NCI-H1417 treated with DMSO at 0.1 percent for 48 hours (cell line): ENCODE measurements around the gene GLIS2.

Source experiments
- DNase-seq: peaks from one replicate; lab custom pipeline; 2025; lab: John Stamatoyannopoulos, UW

Gene GLIS2

DNA sequence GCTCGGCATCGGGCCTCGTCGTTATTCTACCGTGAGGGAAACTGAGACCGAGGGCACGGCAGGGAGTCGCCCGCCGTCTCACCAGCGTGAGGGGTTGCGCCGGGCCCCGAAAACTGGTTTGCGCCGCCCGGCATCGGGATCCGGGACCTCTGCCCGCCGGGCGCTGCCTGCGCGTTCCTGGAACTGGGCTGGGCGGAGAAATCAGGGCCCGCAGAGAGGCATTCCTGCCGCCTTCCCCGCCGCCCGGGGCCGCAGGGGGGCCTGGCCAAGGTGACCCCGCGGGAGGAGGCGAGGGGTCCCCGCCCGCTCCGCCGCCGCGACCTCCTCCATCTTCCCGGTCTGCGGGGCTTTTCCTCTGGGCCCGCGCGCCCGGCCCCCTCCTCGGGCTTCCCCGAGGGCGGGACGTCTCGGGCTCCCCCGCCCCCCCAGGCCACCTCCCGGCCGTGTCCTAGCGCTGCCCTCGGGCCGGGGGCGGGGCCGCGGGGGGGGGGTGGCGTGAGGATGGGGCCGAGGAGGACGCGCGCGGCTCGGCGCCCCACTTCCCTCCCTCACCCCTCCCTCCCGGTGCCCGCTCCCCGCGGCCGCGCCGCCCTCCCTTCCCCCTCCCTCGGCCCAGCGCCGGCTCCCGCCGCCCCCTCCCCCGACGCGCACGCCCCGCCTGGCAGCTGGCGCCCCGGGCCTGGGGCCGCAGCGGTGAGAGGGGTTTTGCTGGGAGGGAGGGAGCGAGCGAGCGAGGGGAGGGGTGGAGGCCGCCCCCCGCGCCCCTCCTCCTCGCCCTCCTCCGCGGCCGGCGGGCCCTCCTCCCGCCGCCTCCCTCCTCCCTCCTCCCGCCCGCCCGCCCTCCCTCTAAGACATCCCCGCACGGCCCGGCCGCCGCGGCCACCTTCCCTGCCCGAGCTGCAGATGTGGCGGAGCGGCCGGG is at the start of gene GLIS2:
GLIS2 (plus strand) TSS at position 882 of the 922 bp plus-strand sequence. CDS start 16,214 bp downstream, outside the sequence.
- DNase-seq, result no peak

DNA sequence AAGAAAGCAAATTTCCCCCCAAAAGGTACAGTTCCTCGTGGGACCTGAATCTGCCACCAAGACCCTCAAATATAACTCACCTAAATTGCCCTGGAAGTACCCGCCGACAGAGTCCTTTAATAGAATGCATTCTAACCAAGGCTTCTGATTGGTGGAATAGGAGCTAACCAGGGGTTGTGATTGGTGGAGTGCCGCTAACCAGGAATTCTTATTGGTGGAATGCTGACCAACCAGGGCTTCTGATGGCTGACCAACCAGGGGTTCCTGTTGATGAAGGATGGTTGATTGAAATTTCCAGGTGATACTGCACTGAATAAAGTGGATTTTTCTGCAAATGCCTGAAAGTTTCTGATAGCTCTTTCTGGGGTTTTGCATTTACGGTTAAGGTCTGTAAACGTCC is 49.5 kb upstream of the GLIS2 start:
- no peak for DNase-seq

DNA sequence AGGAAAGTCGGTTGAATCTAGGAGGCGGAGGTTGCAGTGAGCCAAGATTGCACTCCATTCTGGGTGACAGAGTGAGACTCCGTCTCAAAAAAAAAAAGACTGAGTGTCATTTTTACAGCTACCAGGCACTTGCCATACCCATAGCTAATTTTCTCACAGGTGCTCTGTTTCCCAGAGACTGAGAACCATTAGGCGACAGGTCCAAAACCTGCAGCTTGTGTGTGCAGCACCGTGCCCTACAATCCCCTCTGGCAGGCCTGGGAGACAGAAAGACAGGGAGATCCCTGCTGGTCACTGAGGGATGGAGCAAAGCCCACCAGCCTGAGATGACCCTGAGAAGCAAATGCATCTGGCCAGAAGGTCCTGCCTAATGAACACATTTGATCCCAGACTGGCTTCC is 45.8 kb upstream of the GLIS2 start:
- no peak for DNase-seq

DNA sequence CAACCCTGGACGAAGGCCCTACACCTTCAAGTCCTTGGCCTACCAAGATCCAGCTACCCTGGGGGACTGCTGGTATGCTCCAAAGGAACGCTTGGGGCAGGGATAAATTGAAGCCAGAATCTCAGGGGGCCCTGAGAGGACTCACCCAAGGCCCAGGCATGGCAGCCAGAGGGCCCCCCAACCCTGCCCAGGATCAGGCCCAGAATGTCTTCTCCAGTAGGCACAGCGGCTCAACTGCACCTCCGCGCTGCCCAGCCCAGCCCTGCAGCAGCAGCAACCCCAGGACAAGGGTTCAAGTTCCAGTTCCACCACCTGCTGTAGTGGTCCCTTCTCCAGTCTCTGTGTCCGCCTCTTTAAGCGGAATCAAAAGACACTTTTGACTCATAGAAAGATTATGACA is 45.3 kb upstream of the GLIS2 start:
- no peak for DNase-seq

DNA sequence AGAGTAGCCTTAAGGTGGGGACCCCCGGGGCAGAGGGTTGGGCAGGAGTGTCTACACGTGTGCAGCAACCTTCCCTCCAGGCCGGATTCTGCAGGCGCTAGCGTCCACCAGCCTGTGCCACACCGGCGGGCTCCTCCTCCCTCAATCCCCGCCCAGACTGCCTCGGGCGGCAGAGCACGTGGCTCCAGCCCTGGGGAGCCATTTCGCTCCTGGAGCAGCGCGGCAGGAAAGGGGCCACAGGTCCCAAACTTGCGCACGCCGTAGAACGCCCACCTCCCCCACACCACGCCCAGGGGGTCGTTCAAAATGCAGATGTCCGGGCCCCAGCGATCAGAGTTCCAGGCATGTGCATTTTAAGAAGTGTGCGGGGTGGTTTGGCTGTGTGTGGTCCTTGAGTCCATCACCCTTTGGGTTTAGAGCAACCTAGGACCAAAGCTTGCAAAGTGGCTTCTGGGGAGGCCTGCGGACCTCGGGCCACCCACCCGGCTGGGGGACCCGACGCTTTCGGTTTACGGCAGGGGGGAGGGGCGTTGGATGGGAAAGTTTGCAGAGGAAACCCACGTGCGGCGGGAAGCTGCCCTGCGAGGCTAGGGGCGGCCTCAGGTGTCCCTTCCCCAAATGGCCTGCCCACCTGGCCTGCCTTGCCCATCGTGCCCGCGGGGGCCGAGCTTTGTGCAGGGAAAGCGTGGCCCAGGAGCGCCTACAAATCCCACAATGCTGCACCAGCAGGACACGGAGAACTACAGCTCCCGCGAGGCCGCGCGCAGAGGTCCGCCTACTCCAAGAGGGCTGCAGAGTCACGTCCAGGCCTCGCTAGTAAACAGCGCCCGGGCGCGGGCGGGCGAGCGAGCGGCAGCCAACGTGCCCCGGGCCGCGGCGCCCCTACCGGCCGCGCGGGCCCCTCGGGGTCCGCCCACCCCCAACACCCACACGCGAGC is 44.4 kb upstream of the GLIS2 start:
- peak; percentile 54 for DNase-seq

DNA sequence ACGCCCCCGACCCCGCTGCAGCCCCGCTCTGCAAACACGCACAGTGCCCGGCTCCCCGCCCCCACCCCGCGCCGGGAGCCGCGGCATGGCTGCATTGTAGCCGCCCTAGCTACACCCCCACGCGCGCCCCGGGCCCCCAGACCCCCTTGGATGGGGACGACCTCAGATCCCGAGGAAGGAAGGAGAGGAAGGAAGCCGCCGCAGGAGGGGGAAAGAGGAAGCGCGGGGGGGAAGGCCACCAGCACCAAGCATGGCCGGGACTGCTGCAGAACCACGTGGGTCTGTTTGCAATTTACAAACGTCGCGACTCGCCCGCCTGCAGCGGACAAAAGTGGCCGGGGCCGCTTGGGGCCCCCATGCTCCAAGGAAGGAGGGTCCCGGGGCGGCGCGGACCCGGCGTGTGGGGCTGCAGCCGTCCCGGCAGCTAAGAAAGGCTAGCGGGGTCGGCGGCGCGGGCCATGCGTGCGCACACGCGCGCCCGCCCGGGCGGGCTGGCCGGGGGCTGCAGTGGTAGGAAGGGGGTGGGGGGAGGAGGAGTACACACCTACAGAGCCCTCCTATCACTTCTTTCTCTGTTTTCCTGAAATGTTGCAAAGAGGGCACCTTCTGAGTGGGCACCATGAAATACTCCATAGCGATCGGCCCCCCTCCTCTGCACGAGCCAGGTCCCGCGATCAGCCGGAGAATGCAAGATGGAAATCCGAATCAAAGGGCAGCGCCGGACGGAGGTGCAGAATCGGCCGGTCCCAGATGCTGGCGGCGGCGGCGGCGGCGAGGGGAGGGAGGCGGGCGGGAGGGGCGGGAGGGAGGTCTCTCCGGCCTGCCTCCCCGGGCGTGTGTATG is 43.5 kb upstream of the GLIS2 start:
- no peak for DNase-seq

DNA sequence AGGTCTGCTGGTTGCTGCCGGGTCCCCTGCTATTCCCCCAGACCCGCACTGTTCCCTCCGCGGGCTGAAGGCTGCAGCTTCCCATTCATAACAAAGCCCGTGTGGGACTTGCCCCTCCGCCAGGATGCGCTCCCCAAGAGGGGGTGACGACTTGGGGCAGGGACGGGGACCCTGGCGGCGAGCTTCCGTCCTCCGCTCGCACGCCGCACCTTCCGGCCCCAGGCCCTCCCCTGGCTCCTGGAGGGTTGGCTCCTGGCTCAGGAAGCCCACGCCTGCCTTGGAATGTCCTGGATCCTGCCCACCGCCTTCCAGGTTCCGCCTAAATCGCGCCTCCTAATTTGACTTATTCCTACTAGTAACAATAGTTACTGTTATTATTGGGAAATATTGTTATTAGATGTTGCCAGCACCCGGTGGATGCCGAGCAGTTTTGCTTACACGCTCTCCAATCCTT is 42.0 kb upstream of the GLIS2 start:
- DNase-seq, result no peak

DNA sequence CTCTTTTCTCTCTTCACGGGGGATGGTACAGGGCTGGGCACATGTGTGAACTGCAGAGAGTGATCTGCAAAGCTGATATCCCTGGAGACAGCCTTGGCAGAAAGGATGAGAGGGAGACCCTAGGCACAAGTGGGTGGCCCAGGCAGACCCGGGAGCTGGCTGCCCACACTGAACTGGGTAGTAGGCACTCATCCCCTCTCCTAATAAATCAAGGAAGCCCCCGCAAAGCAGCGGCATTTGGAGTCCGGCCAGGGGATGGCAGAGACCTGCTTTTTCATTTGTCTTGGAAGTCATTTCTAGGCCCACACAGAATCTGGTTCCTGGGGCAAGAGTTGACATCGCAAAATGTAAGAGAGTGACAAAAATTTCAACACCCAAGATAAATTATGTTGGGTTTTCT is 40.0 kb upstream of the GLIS2 start:
- DNase-seq, result no peak

DNA sequence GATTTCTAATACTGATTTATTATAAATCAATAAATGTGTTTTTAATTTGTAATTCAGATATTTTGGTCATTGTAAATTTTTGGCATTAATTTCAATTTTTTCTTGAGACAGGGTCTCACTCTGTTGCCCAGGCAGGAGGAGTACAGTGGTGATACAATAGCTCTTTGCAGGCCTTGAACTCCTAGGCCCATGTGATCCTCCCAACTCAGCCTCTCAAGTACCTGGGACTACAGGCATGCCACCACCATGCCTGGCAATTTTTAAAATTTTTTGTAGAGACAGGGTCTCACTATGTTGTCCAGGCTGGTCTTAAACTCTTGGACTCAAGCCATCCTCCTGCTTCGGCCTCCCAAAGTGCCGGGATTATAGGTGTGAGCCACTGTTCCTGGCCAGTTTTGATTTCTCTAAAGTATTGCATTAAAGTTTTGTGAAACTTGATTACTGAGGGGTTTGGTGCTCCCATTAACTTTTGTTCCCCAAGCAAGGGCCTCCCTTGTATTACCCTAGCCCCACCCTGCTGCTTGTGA is 37.8 kb upstream of the GLIS2 start:
- DNase-seq, result no peak

DNA sequence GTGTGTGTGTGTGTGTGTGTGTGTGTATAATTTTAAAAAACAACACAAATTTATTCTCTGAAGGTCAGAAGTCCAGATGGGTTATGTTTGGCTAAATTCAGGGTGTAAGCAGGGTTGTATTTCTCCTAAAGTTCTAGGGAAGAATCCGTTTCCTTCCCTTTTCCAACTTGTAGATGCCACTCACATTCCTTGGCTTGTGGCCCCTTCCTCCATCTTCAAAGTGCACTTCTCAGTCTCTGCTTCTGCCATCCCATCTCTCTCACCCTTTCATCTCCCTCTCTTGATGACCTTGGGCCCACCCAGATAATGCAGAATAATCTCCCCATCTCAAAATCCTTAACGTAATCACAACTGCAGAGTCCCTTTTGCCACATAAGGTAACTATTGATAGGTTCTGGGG is 35.2 kb upstream of the GLIS2 start:
- DNase-seq, result no peak

DNA sequence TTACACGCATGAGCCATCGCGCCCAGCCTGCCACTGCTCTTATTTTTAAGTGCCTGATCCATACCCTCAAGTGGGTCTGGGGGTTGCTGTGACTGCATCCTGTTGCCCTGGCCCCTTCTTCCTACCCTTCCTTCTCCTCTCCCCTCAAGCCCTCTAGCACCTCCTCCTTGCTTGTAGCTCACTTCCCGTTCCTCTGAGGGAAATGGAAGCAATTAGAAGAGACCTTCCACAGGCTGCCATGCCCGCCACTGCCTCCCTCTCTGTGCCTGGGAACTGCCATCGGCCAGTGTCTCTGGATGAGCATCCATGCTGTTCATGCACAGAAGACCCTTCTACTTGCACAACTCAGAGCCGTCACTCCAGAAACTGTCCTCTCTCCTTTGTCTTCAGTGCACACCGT is 32.4 kb upstream of the GLIS2 start:
- DNase-seq, result no peak

DNA sequence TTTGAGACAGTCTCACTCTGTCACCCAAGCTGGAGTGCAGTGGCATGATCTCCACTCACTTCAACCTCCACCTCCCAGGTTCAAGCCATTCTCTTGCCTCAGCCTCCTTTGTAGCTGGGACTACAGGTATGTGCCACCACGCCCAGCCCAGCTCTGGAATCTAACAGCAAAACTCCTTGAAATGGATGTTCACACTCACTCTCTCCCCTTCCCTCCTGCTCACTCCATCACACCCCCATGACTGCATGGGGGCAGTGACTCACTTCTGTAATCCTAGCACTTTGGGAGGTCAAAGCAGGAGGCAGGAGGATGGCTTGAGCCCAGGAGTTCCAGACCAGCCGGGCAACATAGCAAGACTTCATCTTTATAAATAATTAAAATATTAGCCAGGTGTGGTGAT is 31.9 kb upstream of the GLIS2 start:
- no peak for DNase-seq

DNA sequence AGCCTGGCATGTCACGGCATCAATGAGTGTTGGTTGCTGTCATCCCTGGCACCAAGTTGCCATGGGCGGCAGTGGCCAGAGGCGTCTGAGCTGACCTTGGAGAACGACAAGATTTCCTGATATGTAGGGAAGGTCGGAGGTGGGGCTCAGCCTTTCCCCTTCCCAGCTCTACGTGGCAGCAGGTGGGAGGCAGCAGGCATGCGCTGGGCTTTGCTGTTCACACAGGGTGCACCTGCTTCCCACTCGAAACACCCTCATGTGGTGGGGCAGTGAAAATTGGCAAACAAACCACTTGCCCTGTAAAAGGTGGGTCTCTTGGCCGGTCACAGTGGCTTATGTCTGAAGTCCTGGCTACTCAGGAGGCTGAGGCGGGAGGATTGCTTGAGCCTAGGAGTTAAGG is 30.7 kb upstream of the GLIS2 start:
- no peak for DNase-seq

DNA sequence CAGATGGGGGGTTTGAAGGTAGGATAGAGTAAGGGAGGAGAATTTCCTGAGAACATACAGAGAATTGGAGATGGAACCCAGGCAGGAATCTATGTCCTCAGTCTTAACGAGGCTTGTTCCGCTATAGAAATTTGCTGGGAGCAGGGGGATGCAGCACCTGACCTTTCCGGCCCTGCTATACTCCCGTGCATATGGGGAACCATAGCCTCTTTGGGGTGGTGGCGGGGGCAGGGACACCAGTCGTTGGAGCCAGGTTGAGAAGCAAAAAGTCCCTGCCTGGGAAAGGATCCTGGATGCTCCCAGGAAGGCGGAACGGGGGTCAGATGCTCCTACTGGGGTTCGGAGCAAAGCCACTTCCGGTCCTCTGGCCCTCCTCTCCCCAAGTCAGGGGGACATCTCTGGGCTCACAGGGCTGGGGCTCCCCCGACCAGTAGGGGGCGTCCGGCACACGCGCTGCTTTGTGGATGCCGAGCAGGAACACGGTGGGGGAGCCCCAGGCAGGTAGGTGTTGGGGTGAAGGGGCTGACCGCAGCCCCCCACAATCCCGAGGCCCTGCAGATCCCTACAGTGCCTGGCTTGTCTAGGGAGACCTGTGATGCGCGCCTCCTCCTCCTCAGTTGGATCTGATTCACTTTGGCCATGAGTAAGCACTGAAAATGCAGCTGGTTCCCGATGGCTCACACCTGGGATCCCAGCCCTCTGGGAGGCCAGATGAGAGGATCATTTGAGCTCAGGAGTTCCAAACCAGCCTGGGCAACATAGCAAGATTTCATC is 27.5 kb upstream of the GLIS2 start:
- DNase-seq, result no peak

DNA sequence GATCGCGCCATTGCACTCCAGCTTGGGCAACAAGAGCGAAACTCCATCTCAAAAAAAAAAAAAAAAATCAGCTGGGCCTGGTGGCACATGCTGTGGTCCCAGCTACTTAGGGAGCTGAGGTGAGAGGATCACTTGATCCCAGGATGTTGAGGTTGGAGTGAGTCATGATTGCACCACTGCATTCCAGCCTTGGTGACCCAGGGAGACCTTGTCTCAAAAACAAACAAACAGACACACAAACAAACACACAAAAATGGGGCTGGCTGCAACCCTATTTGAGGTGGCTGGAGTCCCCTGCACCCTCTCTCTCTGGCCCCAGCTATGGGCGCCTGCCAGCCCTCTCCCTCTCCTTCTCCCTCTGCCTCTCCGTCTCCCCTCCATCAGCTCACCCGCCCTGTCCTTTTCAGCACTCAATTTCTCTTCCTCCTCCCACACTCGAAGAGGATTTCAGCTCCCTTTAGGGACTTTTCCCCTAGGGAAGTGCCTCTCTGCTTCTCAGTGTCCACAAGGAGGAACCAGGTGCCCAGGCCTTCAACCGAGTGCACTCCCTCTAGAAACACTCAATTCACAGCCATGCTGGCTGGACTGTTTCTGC is 25.5 kb upstream of the GLIS2 start:
- no peak for DNase-seq

DNA sequence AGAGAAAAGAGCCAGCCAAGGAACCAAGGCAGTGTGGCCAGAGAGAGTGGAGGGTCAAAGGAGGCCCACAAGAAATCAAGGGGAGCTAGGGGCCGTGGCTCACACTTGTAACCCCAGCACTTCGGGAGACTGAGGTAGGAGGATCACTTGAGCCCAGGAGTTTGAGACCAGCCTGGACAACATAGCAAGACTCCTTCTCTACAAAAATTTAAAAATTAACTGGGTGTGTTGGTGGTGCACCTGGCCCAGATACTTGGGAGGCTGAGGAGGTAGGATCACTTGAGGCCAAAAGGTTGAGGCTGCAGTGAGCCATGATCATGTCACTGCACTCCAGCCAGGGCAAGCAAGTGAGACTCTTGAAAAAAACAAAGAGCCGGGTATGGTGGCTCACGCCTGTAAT is 24.2 kb upstream of the GLIS2 start:
- DNase-seq, result no peak

DNA sequence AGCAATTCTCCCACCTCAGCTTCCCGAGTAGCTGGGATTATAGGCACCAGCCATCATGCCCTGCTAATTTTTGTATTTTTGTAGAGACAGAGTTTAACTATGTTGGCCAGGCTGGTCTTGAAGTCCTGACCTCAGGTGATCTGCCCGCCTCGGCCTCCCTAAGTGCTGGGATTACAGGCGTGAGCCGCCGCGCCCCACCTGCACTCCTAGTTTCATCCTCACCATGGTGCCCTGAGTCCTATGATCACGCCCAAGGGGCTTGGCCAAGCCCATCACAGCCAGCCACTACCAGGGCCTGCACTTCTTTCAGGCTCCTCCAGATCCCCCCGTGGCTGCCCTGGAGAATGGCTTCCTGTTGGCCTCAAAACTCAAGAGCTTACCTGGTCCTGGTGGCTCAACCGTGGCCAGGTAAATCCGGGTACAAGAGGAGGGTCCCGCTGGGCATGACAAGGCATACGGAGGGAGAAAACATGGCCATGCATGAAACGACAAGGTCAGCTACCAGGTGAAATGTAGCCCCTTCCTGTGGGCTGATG is 22.6 kb upstream of the GLIS2 start:
- DNase-seq, result no peak

DNA sequence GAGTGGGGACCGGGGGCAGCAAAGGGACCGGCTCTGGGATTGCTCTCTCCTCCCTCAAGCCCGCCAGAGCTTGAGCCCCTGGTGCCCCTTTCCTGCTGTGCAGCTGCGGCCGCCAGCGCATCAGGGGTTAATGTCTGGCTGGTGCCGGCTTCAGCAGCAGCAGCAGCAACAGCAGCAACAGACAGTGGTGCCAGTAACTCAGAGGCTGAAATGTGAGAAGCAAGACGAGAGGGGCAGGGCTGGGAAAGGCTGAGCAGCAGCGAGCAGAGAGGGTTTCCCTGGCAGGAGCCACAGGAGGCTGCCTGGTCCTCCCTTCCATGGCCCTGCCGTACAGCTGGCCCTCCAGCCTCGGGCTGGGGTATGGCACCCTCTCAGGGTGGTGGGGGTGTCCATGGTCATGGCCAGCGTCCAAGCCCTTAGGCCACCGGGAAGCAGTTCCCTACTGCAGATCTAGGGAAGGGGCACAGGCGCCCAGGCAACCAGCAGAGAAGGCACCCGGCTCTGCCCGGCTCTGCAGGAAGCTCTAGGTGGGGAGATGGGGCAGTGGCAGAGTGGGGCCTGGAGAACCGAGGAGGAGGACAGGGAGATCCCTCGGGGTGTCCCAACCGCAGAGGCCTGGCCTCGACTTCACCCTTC is 21.9 kb upstream of the GLIS2 start:
- DNase-seq, result no peak

DNA sequence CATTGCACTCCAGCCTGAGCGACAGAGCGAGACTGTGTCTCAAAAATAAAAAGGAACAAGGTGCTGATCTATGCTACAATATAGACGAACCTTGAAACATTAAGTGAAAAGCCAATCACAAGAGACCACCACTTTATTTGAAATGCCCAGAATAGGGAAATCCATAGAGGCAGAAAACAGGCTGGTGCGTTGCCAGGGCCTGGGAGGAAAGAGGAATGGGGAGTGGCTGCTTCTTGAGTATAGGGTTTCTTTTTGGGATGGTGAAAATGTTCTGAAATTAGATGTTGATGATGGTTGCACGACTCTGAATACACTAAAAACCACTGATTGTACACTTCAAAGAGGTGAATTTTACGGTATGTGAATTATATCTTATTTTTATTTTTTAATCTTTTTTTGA is 20.3 kb upstream of the GLIS2 start:
- DNase-seq, result no peak

DNA sequence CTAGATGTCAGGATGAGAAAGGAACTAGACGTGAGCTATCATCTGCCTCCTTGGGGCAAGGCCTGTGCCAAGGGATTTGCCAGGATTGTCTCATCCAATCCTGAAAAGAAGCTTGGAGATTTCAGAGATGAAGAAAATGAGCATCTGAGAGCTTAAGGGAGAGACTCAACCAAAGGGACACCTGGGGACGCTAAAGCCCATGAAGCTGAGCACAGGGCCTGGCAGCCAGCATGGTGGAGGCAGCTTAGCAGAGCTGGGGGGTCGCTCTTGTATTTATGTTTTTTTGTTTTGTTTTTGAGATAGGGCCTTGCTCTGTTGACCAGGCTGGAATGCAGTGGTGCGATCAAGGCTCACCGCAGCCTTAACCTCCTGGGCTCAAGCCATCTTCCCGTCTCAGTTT is 18.4 kb upstream of the GLIS2 start:
- DNase-seq, result no peak
